22Rv1 (cell line): ENCODE measurements around the gene ANKS1B.

Source experiments
- ZFX ChIP-seq: fragments of 450-650 bp; IDR thresholded peaks from 2 replicates; pipeline ENCODE4 v1.6.1; 2017; ENCODE audit warnings: antibody characterized with exemption, borderline replicate concordance
- TF ChIP-seq, protein P1 (sequence below): fragments of 450-650 bp; IDR thresholded peaks from 2 replicates; pipeline ENCODE4 v1.5.1; 2017; ENCODE audit warnings: mild to moderate bottlenecking

DNA sequence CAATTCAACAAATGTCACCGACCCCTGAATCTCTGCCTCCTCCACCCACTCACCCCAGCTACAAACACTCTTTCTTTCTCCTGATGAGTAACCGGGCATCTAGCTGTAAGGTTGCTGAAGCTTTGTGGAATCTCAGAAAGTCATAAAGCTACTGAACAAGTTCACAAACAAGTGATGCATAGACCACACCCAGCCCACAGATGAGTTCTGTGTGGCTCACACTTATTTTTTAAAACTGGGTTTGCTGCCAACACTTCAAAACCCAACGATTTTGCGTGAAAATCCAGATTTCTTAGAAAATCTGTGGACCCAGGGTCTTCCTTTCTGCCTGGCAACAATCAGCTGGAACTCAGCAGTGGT lies 1243.6 kb downstream of the ANKS1B start:
- TF ChIP-seq, protein P1, sequence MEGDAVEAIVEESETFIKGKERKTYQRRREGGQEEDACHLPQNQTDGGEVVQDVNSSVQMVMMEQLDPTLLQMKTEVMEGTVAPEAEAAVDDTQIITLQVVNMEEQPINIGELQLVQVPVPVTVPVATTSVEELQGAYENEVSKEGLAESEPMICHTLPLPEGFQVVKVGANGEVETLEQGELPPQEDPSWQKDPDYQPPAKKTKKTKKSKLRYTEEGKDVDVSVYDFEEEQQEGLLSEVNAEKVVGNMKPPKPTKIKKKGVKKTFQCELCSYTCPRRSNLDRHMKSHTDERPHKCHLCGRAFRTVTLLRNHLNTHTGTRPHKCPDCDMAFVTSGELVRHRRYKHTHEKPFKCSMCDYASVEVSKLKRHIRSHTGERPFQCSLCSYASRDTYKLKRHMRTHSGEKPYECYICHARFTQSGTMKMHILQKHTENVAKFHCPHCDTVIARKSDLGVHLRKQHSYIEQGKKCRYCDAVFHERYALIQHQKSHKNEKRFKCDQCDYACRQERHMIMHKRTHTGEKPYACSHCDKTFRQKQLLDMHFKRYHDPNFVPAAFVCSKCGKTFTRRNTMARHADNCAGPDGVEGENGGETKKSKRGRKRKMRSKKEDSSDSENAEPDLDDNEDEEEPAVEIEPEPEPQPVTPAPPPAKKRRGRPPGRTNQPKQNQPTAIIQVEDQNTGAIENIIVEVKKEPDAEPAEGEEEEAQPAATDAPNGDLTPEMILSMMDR, result no peak
- TF ChIP-seq ZFX, result no peak
